Stimulated activated CD4-positive, alpha-beta T cell treated with anti-CD3 and anti-CD28 coated beads, Interleukin-1b, Interleukin-23, amount 100 ng/mL, for 1 hour (primary cell): ENCODE results near the gene TBCD.
"Not testable (repeated sequence)": the region's sequence is repeated elsewhere in the genome, so short reads cannot be mapped to it uniquely, and the experiment has no call there.

Source experiments
- DNase-seq, 2 donors: peaks; one replicate each; pipeline ENCODE4 v3.0.0-alpha.2; 2020; ENCODE audit warnings: low read depth in 2 of 2

TBCD gene

DNA sequence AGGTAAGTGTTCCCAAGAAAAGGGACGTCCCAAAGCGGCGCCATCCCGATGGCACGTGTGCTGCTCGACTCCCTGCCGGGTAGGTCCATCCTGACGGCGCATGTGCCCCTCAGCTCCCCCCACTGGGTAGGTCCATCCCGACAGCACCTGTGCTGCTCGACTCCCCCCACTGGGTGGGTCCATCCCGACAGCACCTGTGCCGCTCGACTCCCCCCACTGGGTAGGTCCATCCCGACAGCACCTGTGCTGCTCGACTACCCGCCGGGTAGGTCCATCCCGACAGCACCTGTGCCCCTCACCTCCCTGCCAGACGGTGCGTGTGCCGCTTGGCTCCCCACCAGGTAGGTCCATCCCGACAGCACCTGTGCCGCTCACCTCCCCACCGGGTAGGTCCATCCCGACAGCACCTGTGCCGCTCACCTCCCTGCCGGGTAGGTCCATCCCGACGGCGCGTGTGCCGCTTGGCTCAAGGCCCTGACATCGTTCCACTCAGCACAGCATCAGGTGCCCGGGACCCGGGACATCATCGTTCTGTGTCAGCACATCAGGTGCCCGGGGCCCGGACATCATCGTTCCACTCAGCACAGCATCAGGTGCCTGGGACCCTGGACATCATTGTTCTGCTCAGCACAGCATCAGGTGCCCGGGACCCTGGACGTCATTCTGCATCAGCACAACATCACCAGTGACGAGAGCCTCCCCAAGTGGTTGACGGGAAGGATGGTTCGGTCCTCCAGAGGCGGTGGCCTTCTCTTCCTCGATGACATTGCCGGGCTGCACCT is 22.2 kb upstream of the TBCD start:
- DNase-seq: no peak

DNA sequence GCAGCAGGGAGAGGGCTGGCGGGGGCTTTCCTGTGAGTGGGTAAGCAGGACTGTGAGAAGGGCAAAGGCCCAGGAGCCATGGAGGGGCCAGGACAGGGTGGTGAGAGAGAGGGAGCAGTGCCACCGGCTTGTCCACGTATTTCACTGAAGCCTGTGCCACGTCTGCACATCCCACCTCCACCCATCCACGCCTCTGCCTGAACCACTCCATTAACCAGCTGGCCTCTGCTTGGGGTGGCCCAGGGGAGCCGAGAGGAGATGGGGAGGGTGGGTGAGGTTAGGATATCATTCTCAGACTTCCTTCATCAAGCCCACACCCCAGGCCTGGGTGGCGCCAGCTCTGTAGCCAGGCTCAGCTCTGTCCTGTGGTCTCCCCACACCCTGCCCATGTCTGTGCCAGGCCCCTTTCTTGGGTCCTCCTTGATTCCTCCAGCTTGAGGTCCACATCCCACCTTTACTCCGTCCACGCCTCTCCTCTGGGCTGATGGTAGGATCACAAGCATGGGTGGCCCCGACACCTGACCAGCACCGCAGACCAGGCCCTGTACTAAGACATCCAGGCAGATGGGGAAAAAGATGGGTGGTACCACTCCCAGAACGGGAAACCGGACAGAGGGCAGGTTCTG is 19.6 kb upstream of the TBCD start:
- no peak for DNase-seq

DNA sequence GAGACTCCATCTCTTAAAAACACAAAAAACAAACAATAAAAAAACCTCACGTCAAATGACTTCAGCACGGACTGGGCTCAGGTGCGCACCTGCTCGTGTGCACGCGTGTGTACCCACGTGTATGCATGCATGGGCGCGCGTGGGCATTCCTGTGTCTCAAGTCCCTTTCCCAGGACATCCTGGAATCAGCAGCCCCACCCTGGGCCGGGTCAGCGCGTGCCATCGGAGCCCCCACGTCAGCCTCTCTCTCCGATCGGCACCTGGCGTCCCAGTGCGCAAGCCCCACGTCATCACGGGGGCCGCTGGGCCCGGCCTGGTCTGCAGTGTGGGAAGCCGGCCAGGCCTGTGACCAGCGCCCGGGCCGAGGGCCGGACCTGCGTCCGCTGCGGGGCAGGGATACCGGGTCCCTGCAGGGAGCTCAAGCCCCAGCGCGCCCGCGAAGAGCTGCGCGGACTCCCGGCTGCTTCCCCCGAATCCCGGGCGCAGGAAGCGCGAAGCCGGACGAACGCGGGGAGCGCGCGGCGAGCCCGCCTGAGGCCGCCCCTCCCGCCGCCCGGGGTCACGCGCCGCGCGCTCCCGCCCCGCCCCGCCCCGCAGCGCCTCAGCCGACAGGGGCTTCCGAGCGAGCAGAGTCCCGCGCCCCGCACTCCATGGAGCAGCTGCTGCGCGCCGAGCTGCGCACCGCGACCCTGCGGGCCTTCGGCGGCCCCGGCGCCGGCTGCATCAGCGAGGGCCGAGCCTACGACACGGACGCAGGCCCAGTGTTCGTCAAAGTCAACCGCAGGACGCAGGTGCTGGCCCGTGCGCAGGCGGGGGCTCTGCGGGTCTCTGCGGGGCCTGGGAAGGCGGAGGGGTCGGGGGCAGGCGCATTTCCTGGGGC is 16.6 kb upstream of the TBCD start, which contains the start of gene FN3K:
Gene FN3K (plus strand): TSS at position 629 of the 880 bp plus-strand sequence. CDS start 22 bp downstream, at position 651.
- DNase-seq: no peak

DNA sequence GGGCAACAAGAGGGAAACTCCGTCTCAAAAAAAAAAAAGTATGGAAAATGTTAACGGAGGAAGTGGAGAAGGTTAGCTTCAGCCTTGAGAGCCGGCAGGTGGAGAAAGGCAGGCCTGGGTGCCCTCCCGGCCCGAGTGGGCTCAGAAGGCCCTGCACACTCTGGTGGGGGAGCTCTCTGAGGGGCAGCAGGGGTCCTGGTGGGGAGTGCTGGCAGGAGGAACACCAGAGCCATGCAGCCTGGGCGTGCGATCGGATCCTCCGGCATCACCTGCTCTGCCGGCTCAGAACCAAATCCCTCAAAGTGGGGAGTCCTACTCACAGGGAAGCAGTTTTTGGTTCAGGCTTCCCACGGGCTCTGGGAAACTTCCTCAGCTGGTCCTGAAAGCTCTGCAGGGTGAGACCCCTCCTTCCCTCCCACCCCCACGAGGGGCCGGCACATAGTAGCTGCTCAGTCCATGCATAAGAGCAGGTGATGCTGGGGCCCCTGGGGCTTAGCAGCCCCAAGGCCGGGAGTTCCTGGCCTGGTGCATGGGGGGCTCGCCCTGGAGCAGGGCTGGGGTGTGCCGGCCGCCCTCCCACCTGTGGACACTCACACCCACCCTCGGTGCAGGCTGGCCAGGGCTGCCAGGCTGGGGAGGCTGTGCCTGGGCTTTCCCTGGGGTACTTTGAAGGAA is 15.2 kb upstream of the TBCD start:
- DNase-seq: no peak

DNA sequence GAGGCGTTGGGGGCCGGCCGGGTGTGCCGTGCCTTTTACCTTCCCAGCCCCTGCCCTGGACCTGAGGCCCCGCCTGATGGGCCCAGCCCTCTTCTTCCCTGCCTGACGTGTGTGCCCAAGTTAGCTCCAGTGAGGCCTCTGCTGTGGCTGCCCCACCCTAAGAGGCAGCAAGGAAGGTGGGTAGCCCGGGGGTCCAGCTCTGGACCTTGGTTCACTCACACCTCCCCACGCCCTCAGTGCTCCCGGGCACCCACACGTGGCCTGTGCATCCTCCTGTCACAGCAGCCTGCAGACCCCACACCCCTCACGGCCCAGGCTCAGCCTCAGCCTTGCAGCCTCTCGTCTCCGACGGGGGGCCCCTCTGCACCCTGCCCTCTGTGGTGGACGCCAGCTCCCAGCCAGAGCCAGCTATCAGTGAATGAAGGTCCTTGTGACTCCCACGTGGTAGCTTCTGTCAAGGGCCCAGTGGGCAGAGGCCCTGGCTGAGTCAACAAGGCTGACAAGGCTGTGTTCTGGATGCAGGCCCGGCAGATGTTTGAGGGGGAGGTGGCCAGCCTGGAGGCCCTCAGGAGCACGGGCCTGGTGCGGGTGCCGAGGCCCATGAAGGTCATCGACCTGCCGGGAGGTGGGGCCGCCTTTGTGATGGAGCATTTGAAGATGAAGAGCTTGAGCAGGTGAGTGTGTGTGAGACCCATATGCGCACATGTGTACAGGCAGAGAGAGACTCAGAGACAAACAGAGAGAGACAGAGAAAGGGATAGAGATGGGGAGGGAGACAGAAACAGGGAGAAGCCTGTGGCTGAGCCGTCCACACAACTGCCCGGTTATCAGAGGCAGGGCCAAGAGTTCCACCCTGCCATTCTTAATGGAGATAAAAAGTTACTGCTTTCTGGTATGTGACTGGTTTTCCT is 13.6 kb upstream of the TBCD start:
- DNase-seq: no peak

DNA sequence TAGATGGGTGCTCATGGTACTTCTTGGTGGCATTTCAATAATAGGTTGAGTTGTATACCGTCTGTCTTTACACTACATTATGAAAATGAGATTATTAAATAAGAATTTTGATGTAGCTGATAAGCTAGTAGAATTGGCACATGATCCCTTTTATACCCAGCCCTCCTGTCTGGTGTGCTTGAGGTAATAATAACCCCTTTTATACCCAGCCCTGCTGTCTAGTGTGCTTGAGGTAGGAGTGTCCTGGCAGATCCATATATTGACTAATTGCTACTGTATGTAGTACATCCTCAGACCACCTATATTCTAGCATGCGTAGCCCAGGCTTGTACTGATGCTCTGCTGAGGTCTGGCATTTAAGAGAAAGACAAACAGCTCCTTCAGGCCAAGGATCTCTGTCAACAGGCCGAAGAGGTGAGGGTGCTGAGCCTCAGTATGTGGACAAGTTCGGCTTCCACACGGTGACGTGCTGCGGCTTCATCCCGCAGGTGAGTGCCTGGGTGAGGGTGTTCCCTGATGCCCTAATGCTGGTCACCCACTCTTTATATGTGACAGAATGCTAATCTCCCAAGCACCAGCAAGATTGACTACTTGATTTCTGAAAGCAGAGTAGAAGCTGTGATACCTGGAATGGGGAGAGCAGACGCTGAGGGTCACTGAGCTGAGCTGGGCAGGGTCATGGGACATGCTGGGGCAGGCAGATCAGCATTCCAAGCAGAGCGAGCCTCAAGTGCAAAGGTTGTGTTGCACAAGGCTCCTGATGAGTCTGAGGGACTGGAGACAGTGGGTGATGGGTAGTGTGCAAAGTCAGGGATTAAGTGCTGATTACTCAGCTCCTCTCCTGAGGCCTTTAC is 10.7 kb upstream of the TBCD start:
- no peak for DNase-seq

DNA sequence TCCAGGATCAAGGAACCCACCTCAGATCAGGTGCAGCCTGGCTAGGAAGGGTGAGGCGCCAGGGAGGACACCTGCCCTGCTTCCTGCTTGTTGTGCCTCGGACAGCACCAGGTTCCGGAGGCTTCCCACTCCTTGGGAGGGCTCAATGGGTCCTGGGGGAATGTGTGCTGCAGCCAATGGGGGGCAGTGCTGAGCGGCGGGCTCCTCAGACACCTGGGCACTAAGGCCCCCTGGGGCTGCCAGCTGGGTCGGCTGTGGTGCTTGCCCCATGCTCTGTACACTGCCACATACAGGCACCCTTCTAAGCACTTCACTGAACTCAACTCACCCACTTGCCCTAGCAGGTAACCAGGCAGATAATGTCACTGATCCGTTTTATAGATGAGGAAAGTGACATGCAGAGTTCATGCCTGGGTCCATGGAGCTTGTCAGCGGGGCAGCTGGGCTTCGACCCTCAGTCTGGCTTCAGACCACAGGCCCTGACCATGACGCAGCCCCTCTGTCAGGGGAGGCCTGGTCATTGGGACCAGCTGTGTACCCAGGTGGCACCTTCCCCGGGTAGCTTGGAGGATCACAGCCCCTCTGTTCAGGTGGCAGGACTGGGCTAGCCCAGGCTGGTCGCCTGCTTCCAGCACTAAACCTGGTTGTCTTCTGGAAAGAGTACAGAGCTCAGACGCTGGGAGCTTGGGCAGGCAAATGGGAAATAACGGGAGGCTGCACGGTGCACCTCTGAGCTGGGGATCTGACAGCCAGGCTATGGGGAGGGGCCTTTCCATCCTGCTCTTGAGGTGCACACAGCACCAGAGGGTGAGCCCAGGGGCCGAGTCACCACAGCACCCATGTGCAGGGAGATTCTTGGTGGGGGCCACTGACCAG is 8.3 kb upstream of the TBCD start:
- DNase-seq: no peak

DNA sequence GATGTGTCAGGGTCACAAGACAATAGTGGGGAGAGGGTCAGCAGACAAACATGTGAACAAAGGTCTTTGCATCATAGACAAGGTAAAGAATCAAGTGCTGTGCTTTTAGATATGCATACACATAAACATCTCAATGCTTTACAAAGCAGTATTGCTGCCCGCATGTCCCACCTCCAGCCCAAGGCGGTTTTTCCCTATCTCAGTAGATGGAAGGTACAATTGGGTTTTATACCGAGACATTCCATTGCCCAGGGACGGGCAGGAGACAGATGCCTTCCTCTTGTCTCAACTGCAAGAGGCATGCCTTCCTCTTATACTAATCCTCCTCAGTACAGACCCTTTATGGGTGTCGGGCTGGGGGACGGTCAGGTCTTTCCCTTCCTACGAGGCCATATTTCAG is 7.1 kb upstream of the TBCD start:
- DNase-seq: not testable (repeated sequence)

DNA sequence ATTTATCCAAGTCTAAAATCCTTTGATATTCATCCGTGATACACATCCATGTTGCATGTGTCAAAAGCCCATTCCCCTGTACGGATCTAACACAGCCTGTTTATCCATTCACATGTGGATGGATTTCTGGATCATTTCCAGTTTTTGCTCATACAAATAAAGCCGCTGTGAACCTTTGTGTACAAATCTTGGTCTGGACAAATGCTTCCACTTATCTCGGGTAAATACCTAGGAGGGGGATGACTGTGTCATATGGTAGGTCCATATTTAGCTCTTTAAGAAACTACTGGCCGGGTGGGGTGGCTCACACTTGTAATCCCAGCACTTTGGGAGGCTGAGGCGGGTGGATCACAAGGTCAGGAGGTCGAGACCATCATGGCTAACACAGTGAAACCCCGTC is 6.3 kb upstream of the TBCD start:
- DNase-seq: no peak

DNA sequence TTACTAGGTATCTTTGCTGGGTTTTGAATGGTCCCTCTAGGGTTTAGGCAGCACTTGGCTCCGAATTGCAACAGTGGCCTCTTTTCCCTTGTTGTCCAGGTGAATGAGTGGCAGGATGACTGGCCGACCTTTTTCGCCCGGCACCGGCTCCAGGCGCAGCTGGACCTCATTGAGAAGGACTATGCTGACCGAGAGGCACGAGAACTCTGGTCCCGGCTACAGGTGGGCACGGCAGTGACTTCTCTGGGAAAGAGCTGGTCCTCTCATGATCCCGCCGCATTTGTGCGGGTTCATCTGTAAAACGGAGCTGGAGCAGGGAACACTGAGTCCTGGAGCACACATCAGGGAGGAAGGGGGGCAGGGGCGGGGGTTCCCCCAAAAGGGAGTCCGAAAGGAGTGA is 3.1 kb upstream of the TBCD start:
- no peak for DNase-seq

DNA sequence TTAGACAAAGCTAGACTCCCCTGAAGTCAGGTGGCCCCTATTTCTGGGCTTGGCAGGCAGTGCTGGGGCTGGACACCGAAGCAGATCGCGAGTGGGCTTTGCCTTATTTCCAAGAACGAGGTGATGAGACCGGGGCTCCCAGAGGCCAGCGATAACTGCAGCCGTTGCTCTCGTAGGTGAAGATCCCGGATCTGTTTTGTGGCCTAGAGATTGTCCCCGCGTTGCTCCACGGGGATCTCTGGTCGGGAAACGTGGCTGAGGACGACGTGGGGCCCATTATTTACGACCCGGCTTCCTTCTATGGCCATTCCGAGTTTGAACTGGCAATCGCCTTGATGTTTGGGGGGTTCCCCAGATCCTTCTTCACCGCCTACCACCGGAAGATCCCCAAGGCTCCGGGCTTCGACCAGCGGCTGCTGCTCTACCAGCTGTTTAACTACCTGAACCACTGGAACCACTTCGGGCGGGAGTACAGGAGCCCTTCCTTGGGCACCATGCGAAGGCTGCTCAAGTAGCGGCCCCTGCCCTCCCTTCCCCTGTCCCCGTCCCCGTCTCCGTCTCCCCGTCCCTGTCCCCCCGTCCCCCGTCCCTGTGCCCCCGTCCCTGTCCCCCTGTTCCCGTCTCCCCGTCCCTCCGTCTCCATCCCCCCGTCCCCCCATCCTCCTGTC is 1.5 kb upstream of the TBCD start:
- no peak for DNase-seq

DNA sequence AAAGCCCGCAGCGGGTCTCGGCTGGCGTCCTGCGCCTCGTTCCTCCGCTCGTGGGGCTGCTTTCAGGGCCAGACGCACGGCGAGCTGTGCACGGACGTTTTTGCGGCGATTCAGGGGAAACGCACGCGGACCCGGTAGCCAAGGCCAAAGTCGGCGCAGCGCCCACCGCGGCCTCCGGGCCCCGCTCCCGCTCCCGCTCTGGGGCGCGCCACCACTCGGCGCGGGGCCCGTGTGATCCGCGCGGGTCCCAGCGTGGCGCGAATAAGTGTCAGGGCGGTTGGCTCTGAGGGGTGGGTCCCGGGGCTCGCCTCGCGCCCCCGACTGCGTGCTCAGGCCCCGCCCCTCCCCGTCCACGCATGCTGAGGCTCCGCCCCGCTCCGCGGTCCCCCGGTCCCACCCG is 694 bp upstream of the TBCD start:
- no peak for DNase-seq

DNA sequence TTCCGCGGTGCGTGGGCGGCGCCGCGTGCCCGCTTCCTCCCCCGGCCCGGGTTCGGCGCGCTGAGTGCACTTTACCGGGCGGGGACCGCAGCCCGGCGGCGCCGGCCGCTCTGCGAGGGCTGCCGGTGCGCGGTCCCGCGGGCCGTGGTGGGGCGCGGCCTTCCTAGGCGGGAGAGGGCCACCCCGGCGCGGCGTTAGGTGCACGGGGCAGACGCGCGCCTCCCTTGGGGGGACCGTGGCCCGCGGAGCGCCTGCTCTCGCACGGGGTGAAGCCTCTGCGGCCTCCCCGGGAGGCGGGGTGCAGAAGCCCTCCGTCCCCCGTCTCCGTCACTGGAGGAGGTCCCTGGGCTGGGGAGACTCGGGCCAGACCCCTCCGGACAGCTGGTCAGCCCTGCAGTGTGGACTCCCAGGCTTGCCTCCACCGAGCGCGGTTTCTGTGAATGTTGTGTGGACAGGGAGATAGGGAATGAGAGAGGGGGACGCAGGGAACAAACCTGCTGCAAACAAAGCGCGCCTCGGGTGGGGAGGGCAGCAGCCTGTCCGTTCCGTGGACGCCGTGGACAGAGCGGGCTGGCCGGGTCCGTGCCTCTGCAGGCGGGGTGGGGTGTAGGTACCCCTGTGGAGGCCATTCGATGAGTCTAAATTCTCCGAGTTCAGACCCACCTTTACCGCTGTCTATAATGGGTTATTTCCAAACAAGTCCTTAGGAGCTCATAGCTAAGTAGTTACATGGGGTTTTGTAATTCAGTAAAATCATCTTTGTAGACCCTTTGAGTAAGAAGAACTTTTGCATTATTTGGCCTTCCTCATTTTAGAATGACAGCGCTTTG is 721 bp downstream of the TBCD start:
- DNase-seq: peak in 1 of 2 donors; percentile 19

DNA sequence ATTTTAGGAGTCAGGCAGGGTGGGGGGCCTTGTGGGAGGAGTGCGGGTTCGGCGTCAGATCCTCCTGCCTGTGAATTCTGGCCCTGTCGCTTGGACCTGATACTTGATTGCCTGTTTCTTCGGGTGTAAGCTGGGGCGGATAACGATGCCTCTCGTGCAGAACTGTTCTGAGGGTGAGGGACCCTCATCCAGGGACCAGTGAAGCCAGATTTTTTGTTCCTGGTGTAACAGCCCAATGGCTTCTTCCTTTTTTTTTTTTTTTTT is 1.3 kb downstream of the TBCD start:
- no peak for DNase-seq

DNA sequence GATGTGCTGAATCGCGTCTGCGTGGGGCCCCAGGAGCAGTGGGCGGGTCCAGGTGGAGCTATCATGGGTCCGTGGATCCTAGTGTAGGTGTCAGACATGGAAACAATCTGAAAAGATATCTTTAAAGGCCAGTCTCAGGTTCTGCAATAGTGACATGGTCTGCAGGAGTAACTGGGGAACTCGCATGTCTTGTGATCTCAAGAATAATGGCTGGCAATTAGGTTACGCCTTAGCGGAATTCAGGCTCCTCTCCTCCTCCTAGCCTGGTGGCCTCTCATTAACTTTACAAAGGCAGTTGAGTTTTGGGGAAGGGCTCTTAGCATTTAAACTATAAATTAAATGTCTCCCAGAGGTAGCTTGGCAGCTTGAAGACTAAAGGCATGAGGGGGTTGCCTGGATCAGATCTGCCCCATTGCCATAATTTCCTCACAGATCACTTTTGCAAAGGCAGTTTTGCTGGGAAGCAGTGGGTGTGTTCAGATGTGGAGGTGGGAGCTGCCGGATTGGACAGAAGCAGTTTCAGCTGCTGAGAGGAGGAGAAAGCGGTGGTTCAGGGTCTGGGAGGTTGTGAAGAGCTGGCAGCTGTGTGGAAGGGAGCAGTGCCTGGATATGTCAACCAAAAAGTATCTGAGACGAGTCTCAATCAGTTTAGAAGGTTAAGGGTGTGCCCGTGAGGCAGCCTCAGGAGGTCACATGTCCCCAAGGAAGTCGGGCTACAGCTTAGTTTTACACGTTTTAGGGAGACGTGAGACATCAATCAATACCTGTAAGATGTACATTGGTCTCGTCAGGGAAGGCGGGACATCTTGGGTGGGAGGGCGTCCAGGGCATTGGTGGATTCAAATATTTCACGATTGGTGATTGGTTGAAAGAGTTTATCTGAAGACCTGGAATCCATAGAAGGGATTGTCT is 2.7 kb downstream of the TBCD start:
- DNase-seq: no peak

DNA sequence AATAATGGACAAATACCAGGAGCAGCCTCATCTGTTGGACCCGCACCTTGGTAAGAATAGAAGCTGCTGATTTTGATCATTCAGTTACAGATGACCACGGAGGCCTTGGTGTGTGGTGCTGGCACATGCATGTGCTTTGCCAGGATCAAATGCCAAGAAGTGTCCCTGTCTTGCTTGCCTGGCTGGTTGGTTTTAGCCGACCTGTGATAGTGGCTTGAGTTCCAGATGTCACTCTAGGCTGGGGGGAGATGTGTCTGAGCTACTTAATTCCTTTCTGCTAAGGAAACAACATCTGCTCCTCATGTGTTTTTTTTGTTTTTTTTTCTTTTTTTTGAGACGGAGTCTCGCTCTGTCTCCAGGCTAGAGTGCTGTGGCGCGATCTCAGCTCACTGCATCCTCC is 4.3 kb downstream of the TBCD start:
- no peak for DNase-seq

DNA sequence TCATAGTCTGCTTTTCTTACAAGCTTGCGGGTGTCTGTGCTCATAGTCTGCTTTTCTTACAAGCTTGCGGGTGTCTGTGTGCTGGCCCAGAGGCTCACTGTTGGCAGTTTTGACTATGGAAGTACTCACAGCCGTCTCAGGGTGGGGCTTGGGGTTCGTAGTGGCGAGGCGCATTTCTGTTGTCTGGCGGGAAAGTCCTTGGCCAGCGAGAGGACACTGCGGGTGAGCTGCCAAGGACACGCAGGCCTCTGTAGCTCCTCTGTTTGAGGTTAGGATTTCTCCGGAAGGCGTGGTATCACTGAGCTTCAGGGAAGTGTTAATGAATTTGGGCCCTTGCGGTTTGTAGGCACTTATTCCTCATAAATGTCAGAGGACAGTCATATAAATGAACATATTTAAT is 13.5 kb downstream of the TBCD start:
- no peak for DNase-seq
